8988T (cell line): ENCODE measurements around the gene THBD.

Experiments
- DNase-seq: peaks from one replicate; pipeline ENCODE4 v3.0.0; 2011

The THBD gene

GRCh38 chr20:23005776-23006175, 43.7 kb downstream of the THBD start:
- no peak for DNase-seq

GRCh38 chr20:23003881-23004460, 45.5 kb downstream of the THBD start:
- no peak for DNase-seq

GRCh38 chr20:23003077-23003635, 46.3 kb downstream of the THBD start:
- DNase-seq = no peak

GRCh38 chr20:23002276-23002675, 47.2 kb downstream of the THBD start:
- no peak for DNase-seq

GRCh38 chr20:23000232-23000947, 49.1 kb downstream of the THBD start:
- DNase-seq = no peak

- no peak for DNase-seq
These were observed 49.7 kb downstream of the THBD start for GRCh38 chr20:22999756-23000155.

GRCh38 chr20:22998476-22998875, 51.0 kb downstream of the THBD start:
- no peak for DNase-seq

- no peak for DNase-seq
These were observed 53.5 kb downstream of the THBD start for GRCh38 chr20:22995923-22996322.
